Natural killer cell (primary cell): ENCODE measurements around the gene PSTK. TPM values are rescaled to one million over a fixed set of nuclear protein-coding genes. Genes with fewer than 3 reads are reported as not detected.
A peak's percentile ranks its signal among the peaks of the same experiment; 100 is the strongest.

Source experiments
- ATAC-seq, 3 donors: fragments of 150-1000 bp in 2 of 3; fragments of 200-7000 bp in 1 of 3; cut with Tn5 transposase; 1 replicate in 1 of 3; 2 replicates in 2 of 3; pipeline ENCODE4 v1.10.0; 2021; ENCODE audit warnings: mild to moderate bottlenecking in 2 of 3, moderate library complexity in 2 of 3
- DNase-seq, 2 donors: peaks; one replicate each; pipeline versions ENCODE4 v3.0.0 to v3.0.0-alpha.2; 2013 to 2021; ENCODE audit warnings: mixed read lengths in 1 of 2
- H3K27ac ChIP-seq: one replicate; pipeline ENCODE4 v1.5.1; 2013; ENCODE audit warnings: mild to moderate bottlenecking, low read length
- H3K27me3 ChIP-seq: one replicate; pipeline ENCODE4 v1.6.1; 2013; ENCODE audit warnings: low read length; ENCODE audit not compliant: control insufficient read depth, insufficient read depth
- H3K36me3 ChIP-seq: one replicate; pipeline ENCODE4 v1.6.1; 2013; ENCODE audit warnings: low read length; ENCODE audit not compliant: control insufficient read depth, insufficient read depth
- H3K4me1 ChIP-seq: one replicate; pipeline ENCODE4 v1.6.1; 2013; ENCODE audit warnings: low read length; ENCODE audit not compliant: control insufficient read depth, insufficient read depth
- H3K4me3 ChIP-seq: one replicate; pipeline ENCODE4 v1.5.1; 2013; ENCODE audit warnings: low read length
- H3K9me3 ChIP-seq: one replicate; pipeline ENCODE4 v1.6.1; 2013; ENCODE audit warnings: low read length; ENCODE audit not compliant: control insufficient read depth, insufficient read depth
- H3K27ac Mint-ChIP-seq, 2 donors: one replicate each; pipeline ENCODE4 v1.8.0; 2022; ENCODE audit warnings: mild to moderate bottlenecking in 2 of 2, mixed read lengths in 2 of 2, moderate library complexity in 1 of 2
- H3K27me3 Mint-ChIP-seq, 2 donors: one replicate each; pipeline ENCODE4 v1.8.0; 2022; ENCODE audit warnings: low read depth in 2 of 2, mixed read lengths in 2 of 2
- H3K36me3 Mint-ChIP-seq: one replicate; pipeline ENCODE4 v1.8.0; 2022; ENCODE audit warnings: mixed read lengths
- H3K4me1 Mint-ChIP-seq, 2 donors: one replicate each; pipeline ENCODE4 v1.8.0; 2022; ENCODE audit warnings: mixed read lengths in 2 of 2
- H3K4me3 Mint-ChIP-seq: one replicate; pipeline ENCODE4 v1.8.0; 2022; ENCODE audit warnings: mild to moderate bottlenecking, moderate library complexity, mixed read lengths
- H3K9me3 Mint-ChIP-seq, 2 donors: one replicate each; pipeline ENCODE4 v1.8.0; 2022; ENCODE audit warnings: mixed read lengths in 2 of 2
- WGBS: methylation state at CpG from one replicate; pipeline ENCODE4 v1.1.7; 2013; ENCODE audit warnings: missing lambda C conversion rate; ENCODE audit not compliant: insufficient coverage; 5-methylcytosine and 5-hydroxymethylcytosine counted together
- intact Hi-C: fragments of 100-400 bp; cut with micrococcal nuclease; formaldehyde crosslinking; loops from one replicate; pipeline ENCODE4 v1.14.2; 2022
- total RNA-seq, 4 donors: library from RNA; stranded (reverse); fragments of 120-200 nt in 1 of 4; gene quantifications; one replicate each; pipeline versions ENCODE4 v1.2.3 to v1.2.4, GENCODE V29; 2013 to 2022
- TF ChIP-seq, protein P1 (sequence below): fragments of 200-600 bp; IDR thresholded peaks from one replicate; pipeline ENCODE4 v1.8.0; 2022; ENCODE audit warnings: antibody characterized with exemption

The PSTK gene
- total RNA-seq, 3 donors from 2014 or later (not counting 1 experiment from before 2014, with no cell fraction given): 10.6 to 13.8 (median 13.7) TPM

- no peak for ATAC-seq
- Histone ChIP-seq H3K9me3 (no peaks in the 10 kb centered on the region), H3K27me3 (no peaks in the 10 kb centered on the region), H3K4me1 (no peaks in the 10 kb centered on the region), H3K4me3 (no peak overlapping the region), H3K36me3 (peaks cover 52% of the 10 kb centered on the region), H3K27ac (no peak overlapping the region)
- intact Hi-C loops: no loop called here
- peak overlapping the region in 1 of 2 donors; percentile 18 for H3K27ac Mint-ChIP-seq
- H3K9me3 Mint-ChIP-seq: no peaks in the 10 kb centered on the region
- 97% methylated on average over 3 of the region's 4 CpGs for WGBS
- DNase-seq: no peak
- H3K36me3 Mint-ChIP-seq: no peaks in the 10 kb centered on the region
- H3K4me1 Mint-ChIP-seq: peaks cover 26% of the 10 kb centered on the region in 2 donors
- no peaks in the 10 kb centered on the region for H3K27me3 Mint-ChIP-seq
- no peak overlapping the region for H3K4me3 Mint-ChIP-seq
- TF ChIP-seq, protein P1, sequence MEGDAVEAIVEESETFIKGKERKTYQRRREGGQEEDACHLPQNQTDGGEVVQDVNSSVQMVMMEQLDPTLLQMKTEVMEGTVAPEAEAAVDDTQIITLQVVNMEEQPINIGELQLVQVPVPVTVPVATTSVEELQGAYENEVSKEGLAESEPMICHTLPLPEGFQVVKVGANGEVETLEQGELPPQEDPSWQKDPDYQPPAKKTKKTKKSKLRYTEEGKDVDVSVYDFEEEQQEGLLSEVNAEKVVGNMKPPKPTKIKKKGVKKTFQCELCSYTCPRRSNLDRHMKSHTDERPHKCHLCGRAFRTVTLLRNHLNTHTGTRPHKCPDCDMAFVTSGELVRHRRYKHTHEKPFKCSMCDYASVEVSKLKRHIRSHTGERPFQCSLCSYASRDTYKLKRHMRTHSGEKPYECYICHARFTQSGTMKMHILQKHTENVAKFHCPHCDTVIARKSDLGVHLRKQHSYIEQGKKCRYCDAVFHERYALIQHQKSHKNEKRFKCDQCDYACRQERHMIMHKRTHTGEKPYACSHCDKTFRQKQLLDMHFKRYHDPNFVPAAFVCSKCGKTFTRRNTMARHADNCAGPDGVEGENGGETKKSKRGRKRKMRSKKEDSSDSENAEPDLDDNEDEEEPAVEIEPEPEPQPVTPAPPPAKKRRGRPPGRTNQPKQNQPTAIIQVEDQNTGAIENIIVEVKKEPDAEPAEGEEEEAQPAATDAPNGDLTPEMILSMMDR: no peak
Measured at GRCh38 chr10:122995936-122996335, 15.7 kb downstream of the PSTK start.

- Mint-ChIP-seq H3K36me3 (no peaks in the 10 kb centered on the region), H3K27ac (no peak overlapping the region), H3K9me3 (no peaks in the 10 kb centered on the region), H3K4me3 (no peak overlapping the region), H3K27me3 (no peaks in the 10 kb centered on the region), H3K4me1 (peaks cover 34 to 36% of the 10 kb centered on the region in 2 donors)
- no peak for DNase-seq
- ATAC-seq: no peak
- H3K9me3 ChIP-seq: no peaks in the 10 kb centered on the region
- no peaks in the 10 kb centered on the region for H3K27me3 ChIP-seq
- H3K27ac ChIP-seq: no peak overlapping the region
- no peaks in the 10 kb centered on the region for H3K4me1 ChIP-seq
- no peak overlapping the region for H3K4me3 ChIP-seq
- intact Hi-C loops: no loop called here
- WGBS: 94% methylated on average over 2 of the region's 3 CpGs
- peaks cover 42% of the 10 kb centered on the region for H3K36me3 ChIP-seq
- TF ChIP-seq, protein P1: no peak
Measured at GRCh38 chr10:122997864-122998263, 17.7 kb downstream of the PSTK start.

DNA sequence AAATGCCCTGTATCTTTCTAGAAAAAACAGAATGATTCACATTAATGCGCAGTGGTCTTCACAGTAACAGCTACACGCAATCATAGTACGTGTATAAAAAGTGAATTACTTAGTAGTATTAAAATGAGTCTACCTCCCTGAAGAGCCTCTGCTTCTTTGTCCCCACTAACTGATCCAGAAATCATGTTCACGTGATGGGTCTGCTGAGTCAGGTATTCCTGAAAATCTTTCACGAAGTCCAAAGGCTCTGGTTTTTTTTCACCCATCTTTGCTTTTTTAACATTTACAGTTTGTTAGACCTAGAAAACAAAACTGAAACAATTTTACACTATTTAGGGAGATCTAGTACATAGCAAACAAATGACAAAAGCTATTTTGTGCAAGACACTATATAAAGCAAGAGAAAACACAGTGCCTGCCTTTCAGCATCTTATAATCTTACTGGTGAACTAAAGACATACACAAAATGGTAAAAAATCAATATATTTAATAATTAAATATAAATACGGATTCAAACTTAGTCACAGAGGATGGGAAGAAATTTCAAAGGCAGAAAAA, 18.2 kb downstream of the PSTK start:
- H3K27ac ChIP-seq: no peak overlapping the region
- no peaks in the 10 kb centered on the region for H3K4me1 ChIP-seq
- no peak overlapping the region for H3K27ac Mint-ChIP-seq
- DNase-seq (no peak), ATAC-seq (no peak)
- no peak overlapping the region for H3K4me3 Mint-ChIP-seq
- H3K36me3 Mint-ChIP-seq: no peaks in the 10 kb centered on the region
- H3K27me3 Mint-ChIP-seq: no peaks in the 10 kb centered on the region
- H3K9me3 ChIP-seq: no peaks in the 10 kb centered on the region
- no peaks in the 10 kb centered on the region for H3K27me3 ChIP-seq
- no peaks in the 10 kb centered on the region for H3K9me3 Mint-ChIP-seq
- 98% methylated on average over 5 of the region's 6 CpGs for WGBS
- intact Hi-C loops: no loop called here
- no peak overlapping the region for H3K4me3 ChIP-seq
- H3K36me3 ChIP-seq: peaks cover 37% of the 10 kb centered on the region
- peaks cover 34 to 36% of the 10 kb centered on the region in 2 donors for H3K4me1 Mint-ChIP-seq
- TF ChIP-seq, protein P1: no peak

GRCh38 chr10:122998934-122999333, 18.7 kb downstream of the PSTK start:
- no peaks in the 10 kb centered on the region for H3K9me3 Mint-ChIP-seq
- Histone ChIP-seq H3K9me3 (no peaks in the 10 kb centered on the region), H3K4me3 (no peak overlapping the region), H3K27me3 (no peaks in the 10 kb centered on the region), H3K4me1 (no peaks in the 10 kb centered on the region), H3K36me3 (peaks cover 32% of the 10 kb centered on the region), H3K27ac (no peak overlapping the region)
- no peaks in the 10 kb centered on the region for H3K36me3 Mint-ChIP-seq
- no peak for ATAC-seq
- peak overlapping the region in 1 of 2 donors; percentile 9 for H3K27ac Mint-ChIP-seq
- TF ChIP-seq, protein P1: no peak
- no peak overlapping the region for H3K4me3 Mint-ChIP-seq
- WGBS: 100% methylated on average over 3 of the region's 3 CpGs
- no peak for DNase-seq
- intact Hi-C loops: no loop called here
- H3K27me3 Mint-ChIP-seq: no peaks in the 10 kb centered on the region
- H3K4me1 Mint-ChIP-seq: peaks cover 34 to 36% of the 10 kb centered on the region in 2 donors
